Suprapubic skin (tissue), 4 donors: ENCODE results near the gene COL4A6.

Experiments used
- EP300 ChIP-seq: sonication (generic); formaldehyde crosslinking; IDR thresholded peaks from one replicate; pipeline ENCODE4 v1.6.1; 2017; ENCODE audit warnings: antibody characterized with exemption
- POLR2A ChIP-seq, 2 donors: fragments of 450-650 bp; IDR thresholded peaks; one replicate each; pipeline ENCODE4 v1.6.1; 2017; ENCODE audit warnings: antibody characterized with exemption in 2 of 2, mild to moderate bottlenecking in 2 of 2, moderate library complexity in 2 of 2
- POLR2AphosphoS5 ChIP-seq, 3 donors: sonication (generic); formaldehyde crosslinking; IDR thresholded peaks; one replicate each; pipeline ENCODE4 v1.6.1; 2017; ENCODE audit warnings: antibody characterized with exemption in 3 of 3
- TF ChIP-seq, protein P1 (sequence below), 2 donors: fragments of 200-600 bp in 1 of 2; fragments of 450-650 bp in 1 of 2; sonication (generic) in 1 of 2; IDR thresholded peaks; one replicate each; pipeline ENCODE4 v1.5.1; 2016 to 2019; ENCODE audit warnings: antibody characterized with exemption in 2 of 2, mild to moderate bottlenecking in 1 of 2, moderate library complexity in 1 of 2

DNA sequence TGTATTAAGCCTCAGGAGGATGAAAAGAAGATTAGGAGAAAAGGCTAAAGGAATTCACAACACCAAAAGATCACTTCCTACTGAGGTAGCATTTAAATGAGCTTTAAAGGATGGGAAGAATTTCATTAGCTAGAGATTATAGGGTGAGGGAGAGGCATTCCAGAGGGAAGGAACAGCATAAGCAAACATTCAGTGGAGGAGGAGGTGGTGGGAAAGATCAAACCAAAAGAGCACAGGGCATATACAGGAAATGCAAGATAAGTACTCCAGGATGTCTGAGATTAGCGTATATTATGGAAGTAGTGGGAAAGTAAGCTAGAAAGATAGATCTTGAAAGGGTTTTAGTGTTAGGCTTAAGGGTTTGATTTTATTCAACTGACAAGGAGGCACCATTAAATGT is 84.8 kb downstream of the COL4A6 start:
- TF ChIP-seq, protein P1, sequence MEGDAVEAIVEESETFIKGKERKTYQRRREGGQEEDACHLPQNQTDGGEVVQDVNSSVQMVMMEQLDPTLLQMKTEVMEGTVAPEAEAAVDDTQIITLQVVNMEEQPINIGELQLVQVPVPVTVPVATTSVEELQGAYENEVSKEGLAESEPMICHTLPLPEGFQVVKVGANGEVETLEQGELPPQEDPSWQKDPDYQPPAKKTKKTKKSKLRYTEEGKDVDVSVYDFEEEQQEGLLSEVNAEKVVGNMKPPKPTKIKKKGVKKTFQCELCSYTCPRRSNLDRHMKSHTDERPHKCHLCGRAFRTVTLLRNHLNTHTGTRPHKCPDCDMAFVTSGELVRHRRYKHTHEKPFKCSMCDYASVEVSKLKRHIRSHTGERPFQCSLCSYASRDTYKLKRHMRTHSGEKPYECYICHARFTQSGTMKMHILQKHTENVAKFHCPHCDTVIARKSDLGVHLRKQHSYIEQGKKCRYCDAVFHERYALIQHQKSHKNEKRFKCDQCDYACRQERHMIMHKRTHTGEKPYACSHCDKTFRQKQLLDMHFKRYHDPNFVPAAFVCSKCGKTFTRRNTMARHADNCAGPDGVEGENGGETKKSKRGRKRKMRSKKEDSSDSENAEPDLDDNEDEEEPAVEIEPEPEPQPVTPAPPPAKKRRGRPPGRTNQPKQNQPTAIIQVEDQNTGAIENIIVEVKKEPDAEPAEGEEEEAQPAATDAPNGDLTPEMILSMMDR (IDR thresholded peaks at IDR 0.05), result no peak
- TF ChIP-seq POLR2A (IDR thresholded peaks at IDR 0.05) (no peak), POLR2AphosphoS5 (IDR thresholded peaks at IDR 0.05) (no peak), EP300 (no peak)
